Activated CD4-positive, alpha-beta T cell treated with anti-CD3 and anti-CD28 coated beads, Interleukin-2, amount 10 ng/mL, durations not matched to agents 24 days and 14 days (primary cell): Measurements from ENCODE around the gene FCGR3B. TPM values are rescaled to one million over a fixed set of nuclear protein-coding genes. Genes with fewer than 3 reads are reported as not detected.
"Not testable (repeated sequence)": the region's sequence is repeated elsewhere in the genome, so short reads cannot be mapped to it uniquely, and the experiment has no call there.

Source experiments
- DNase-seq: peaks from one replicate; pipeline ENCODE4 v3.0.0; 2022
- H3K27ac Mint-ChIP-seq: one replicate; pipeline ENCODE4 v1.8.0; 2022; ENCODE audit warnings: mild to moderate bottlenecking, mixed read lengths
- H3K27me3 Mint-ChIP-seq: one replicate; pipeline ENCODE4 v1.8.0; 2022; ENCODE audit warnings: mixed read lengths
- H3K36me3 Mint-ChIP-seq: one replicate; pipeline ENCODE4 v1.8.0; 2022; ENCODE audit warnings: low read depth, mild to moderate bottlenecking, mixed read lengths
- H3K4me1 Mint-ChIP-seq: one replicate; pipeline ENCODE4 v1.8.0; 2021; ENCODE audit warnings: mixed read lengths
- H3K4me3 Mint-ChIP-seq: one replicate; pipeline ENCODE4 v1.8.0; 2022; ENCODE audit warnings: mild to moderate bottlenecking, moderate library complexity, mixed read lengths
- H3K9me3 Mint-ChIP-seq: one replicate; pipeline ENCODE4 v1.8.0; 2021; ENCODE audit warnings: mixed read lengths
- intact Hi-C: fragments of 100-400 bp; cut with micrococcal nuclease; formaldehyde crosslinking; loops from one replicate; pipeline ENCODE4 v1.15.1; 2023
- total RNA-seq: library from RNA; stranded (reverse); gene quantifications from 2 replicates; pipeline ENCODE4 v1.2.3, GENCODE V29; 2022

Gene FCGR3B
- total RNA-seq, 1 donor from 2014 or later, result not detected

DNA sequence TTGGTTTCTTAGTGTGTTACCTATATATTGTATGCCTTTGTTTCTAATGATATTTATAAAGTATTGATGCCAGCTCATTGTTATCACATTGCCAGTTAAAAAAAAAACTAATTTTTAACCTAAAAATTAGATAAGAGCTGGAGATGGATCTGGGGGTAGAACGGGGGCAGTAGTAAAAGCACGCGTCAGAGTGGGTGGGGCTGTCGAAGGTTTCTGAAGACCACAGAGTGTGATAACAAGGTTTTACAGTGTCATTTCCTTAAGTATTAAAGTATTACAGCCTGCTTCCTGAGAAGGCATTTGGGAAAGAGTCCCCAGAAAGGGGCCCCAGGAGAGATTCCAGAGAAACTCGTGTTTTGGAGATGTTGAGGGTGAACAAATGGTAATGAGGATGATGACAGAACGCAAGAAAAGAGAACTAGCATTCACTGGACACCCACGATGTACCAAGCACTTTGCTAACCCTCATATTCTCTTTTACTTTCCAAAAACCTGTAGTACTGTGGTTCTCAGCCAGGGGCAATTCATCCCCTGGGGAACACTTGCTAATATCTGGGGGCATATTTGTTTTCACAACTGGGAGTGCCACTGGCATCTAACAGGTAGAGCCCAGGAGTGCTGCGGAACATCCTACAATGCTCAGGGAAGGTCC, 51.0 kb downstream of the FCGR3B start:
- H3K36me3 Mint-ChIP-seq, intact Hi-C loops: not testable (repeated sequence)

DNA sequence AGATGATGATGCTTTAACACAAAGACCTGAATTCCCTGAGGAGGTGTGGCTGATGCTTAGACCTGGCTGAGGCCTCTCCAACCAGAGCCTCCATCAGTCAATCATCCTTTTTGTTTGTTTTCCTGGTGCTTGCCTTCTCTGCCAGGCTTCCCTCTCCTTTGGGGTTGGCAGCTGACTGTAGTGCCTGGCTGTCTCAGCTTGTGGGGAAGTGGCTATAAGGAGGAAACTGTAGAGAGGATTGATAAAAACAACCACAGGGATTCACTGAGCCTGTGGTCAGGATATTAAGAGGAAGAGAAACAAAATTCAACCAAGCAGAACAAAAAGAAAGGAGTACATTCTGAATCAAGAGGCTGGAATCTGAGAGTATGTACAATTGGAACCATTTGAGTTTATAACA, 54.3 kb downstream of the FCGR3B start:
- intact Hi-C loops, H3K9me3 Mint-ChIP-seq, DNase-seq, H3K36me3 Mint-ChIP-seq, H3K27me3 Mint-ChIP-seq, H3K27ac Mint-ChIP-seq, H3K4me3 Mint-ChIP-seq, H3K4me1 Mint-ChIP-seq: not testable (repeated sequence)

More for the DNA sequence above, 51.0 kb downstream of the FCGR3B start:
- H3K27ac Mint-ChIP-seq, H3K4me3 Mint-ChIP-seq, H3K27me3 Mint-ChIP-seq, DNase-seq, H3K4me1 Mint-ChIP-seq, H3K9me3 Mint-ChIP-seq: not testable (repeated sequence)

Other genes starting within 250 kb of the FCGR3B start
- not detected in 2 replicates for gene FCGR2A, start 125.7 kb downstream of the FCGR3B start, total RNA-seq
- gene HSPA6, start 106.6 kb downstream of the FCGR3B start, total RNA-seq, result 0.91 and 1.2 TPM in 2 replicates
- gene FCGR3A, start 81.4 kb downstream of the FCGR3B start, total RNA-seq, result not detected in 2 replicates
- gene FCGR2B, start 32.0 kb upstream of the FCGR3B start, total RNA-seq, result not detected in 2 replicates
- gene FCRLA, start 76.1 kb upstream of the FCGR3B start, total RNA-seq, result not detected in 2 replicates
- not detected in 2 replicates for gene FCRLB, start 90.4 kb upstream of the FCGR3B start, total RNA-seq
- 38.2 and 39.7 TPM in 2 replicates for gene DUSP12, start 118.6 kb upstream of the FCGR3B start, total RNA-seq
- gene ATF6, start 135.1 kb upstream of the FCGR3B start, total RNA-seq, result 23.6 and 27.7 TPM in 2 replicates